BE2C (cell line): ENCODE data around the gene SPTBN1.
"Not testable (repeated sequence)": the region's sequence is repeated elsewhere in the genome, so short reads cannot be mapped to it uniquely, and the experiment has no call there.

Experiments used
- DNase-seq: peaks from one replicate; pipeline ENCODE4 v3.0.0-alpha.2; 2020
- H3K27me3 ChIP-seq: fragments of 250-450 bp; sonication (Bioruptor Pico); 2 replicates; pipeline ENCODE4 v1.5.1; 2020; ENCODE audit warnings: mild to moderate bottlenecking
- H3K36me3 ChIP-seq: fragments of 250-450 bp; sonication (Bioruptor Pico); 2 replicates; pipeline ENCODE4 v1.5.1; 2020; ENCODE audit warnings: mild to moderate bottlenecking
- H3K4me1 ChIP-seq: fragments of 250-450 bp; sonication (Bioruptor Pico); 2 replicates; pipeline ENCODE4 v1.5.1; 2020
- H3K4me3 ChIP-seq: 2 replicates; pipeline ENCODE4 v1.5.1; 2011; ENCODE audit warnings: low read depth, low read length
- H3K9me3 ChIP-seq: fragments of 250-450 bp; sonication (Bioruptor Pico); 2 replicates; pipeline ENCODE4 v1.5.1; 2020
- CTCF ChIP-seq: IDR thresholded peaks from 2 replicates; pipeline ENCODE4 v1.5.1; 2012; ENCODE audit warnings: mild to moderate bottlenecking, low read depth, low read length

The SPTBN1 gene

GRCh38 chr2:54514822-54515569 lies 58.9 kb downstream of the SPTBN1 start:
- Histone ChIP-seq H3K9me3 (no peaks in the 10 kb centered on the region), H3K27me3 (no peaks in the 10 kb centered on the region), H3K4me1 (no peaks in the 10 kb centered on the region), H3K4me3 (no peak overlapping the region), H3K36me3 (no peaks in the 10 kb centered on the region)
- no peak for TF ChIP-seq CTCF
- no peak for DNase-seq

- Histone ChIP-seq H3K36me3 (no peaks in the 10 kb centered on the region), H3K4me1 (no peaks in the 10 kb centered on the region), H3K9me3 (no peaks in the 10 kb centered on the region), H3K27me3 (no peaks in the 10 kb centered on the region), H3K4me3 (no peak overlapping the region)
- no peak for DNase-seq
- no peak for TF ChIP-seq CTCF
Observed at GRCh38 chr2:54516842-54517241, 60.7 kb downstream of the SPTBN1 start.

- not testable (repeated sequence) for H3K27me3 ChIP-seq, H3K9me3 ChIP-seq, H3K4me3 ChIP-seq, DNase-seq, H3K4me1 ChIP-seq, H3K36me3 ChIP-seq
Observed at GRCh38 chr2:54518016-54518415, 61.9 kb downstream of the SPTBN1 start.

GRCh38 chr2:54518430-54518829 lies 62.3 kb downstream of the SPTBN1 start:
- no peak for TF ChIP-seq CTCF
- Histone ChIP-seq H3K4me3 (no peak overlapping the region), H3K36me3 (no peaks in the 10 kb centered on the region), H3K4me1 (no peaks in the 10 kb centered on the region), H3K27me3 (no peaks in the 10 kb centered on the region), H3K9me3 (no peaks in the 10 kb centered on the region)
- DNase-seq = no peak

- no peak for TF ChIP-seq CTCF
- Histone ChIP-seq H3K36me3 (no peaks in the 10 kb centered on the region), H3K4me1 (no peaks in the 10 kb centered on the region), H3K9me3 (no peaks in the 10 kb centered on the region), H3K27me3 (no peaks in the 10 kb centered on the region), H3K4me3 (no peak overlapping the region)
- DNase-seq = no peak
Observed at GRCh38 chr2:54519841-54520459, 63.8 kb downstream of the SPTBN1 start.

- Histone ChIP-seq H3K4me1 (no peaks in the 10 kb centered on the region), H3K9me3 (no peaks in the 10 kb centered on the region), H3K27me3 (no peaks in the 10 kb centered on the region), H3K4me3 (no peak overlapping the region), H3K36me3 (no peaks in the 10 kb centered on the region)
- no peak for DNase-seq
- no peak for TF ChIP-seq CTCF
Observed at GRCh38 chr2:54520687-54521086, 64.6 kb downstream of the SPTBN1 start.
